Measurements from ENCODE around the gene SHROOM1. TPM values are rescaled to one million over a fixed set of nuclear protein-coding genes. Genes with fewer than 3 reads are reported as not detected.

The SHROOM1 gene
- total and polyA plus RNA-seq, 9 of the 15 experiments (the other 6 are each of a cell fraction or from before 2014, with no cell fraction given): 0.44 to 26.5 (median 11.9) TPM

DNA sequence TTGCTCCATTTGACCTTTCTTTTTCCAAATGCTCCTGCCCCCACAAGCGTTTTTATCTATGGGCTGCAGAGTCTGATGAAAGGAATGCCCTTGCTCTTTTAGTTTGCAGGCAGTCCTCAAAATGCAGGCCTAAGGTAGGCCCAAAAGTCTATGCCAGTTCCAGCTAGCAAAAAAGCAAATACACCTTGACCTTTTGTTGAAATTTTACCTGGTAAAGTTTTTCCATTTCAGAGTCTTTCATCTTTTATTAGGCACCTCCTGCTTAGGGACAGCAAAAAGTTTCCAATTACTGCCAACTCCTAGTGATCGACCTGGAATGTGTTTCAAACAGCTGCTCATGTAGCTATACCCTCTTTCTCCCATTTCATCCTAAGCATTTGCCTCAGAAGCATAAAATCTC lies 40.4 kb upstream of the SHROOM1 start:
- in situ Hi-C loops (cut with MboI): loop anchor here (5.0 kb wide), 1 partner anchor 344 kb away; no protein-coding TSS in a partner anchor
- ATAC-seq: no peak
- 51% methylated on average over 2 of the region's 2 CpGs for WGBS (ENCODE audit: insufficient coverage, low coverage, missing lambda C conversion rate)

More for the DNA sequence above, 40.4 kb upstream of the SHROOM1 start:
- Histone ChIP-seq H4K20me1 (replicated peaks; ENCODE audit: control insufficient read depth, insufficient read depth, low read length) (peaks cover 4% of the 10 kb centered on the region; the same call in 1 of the 2 replicates), H3K9ac (ENCODE audit: insufficient read depth in 1 of 2, low read depth in 2 of 2, low read length in 2 of 2) (no peak overlapping the region), H3K4me1 (replicated peaks in 1 of 2; ENCODE audit: control insufficient read depth in 2 of 2, insufficient read depth in 2 of 2, low read length in 2 of 2) (peaks cover 10 to 27% of the 10 kb centered on the region in 2 experiments), H3K9me3 (replicated peaks; ENCODE audit: control insufficient read depth, insufficient read depth, low read depth, low read length) (no peaks in the 10 kb centered on the region), H3K27me3 (ENCODE audit: control insufficient read depth in 2 of 2, insufficient read depth in 2 of 2, low read length in 2 of 2) (no peaks in the 10 kb centered on the region), H3K27ac (ENCODE audit: extremely low read depth, low read depth, low read length) (no peak overlapping the region), H3K36me3 (ENCODE audit: control insufficient read depth, insufficient read depth, low read length) (peaks cover 59% of the 10 kb centered on the region), H3K79me2 (ENCODE audit: control insufficient read depth, insufficient read depth, low read length) (peaks cover 23% of the 10 kb centered on the region), H3K4me3 (no peak overlapping the region), H3K4me2 (ENCODE audit: insufficient read depth, low read length) (no peak overlapping the region), H3K9me1 (ENCODE audit: control insufficient read depth, insufficient read depth, low read length) (no peaks in the 10 kb centered on the region), H2AFZ (ENCODE audit: low read depth, low read length) (no peak overlapping the region)
- intact Hi-C loops (cut with micrococcal nuclease): no loop called here
- POLR2A ChIA-PET: interaction anchor here (0.6 to 2.0 kb wide), 8 partner anchors 9 to 642 kb away, joined by 3 to 7 read pairs (median 4); no protein-coding TSS in a partner anchor
- BruUV-seq (replicated peaks): no TSS peak
- FAIRE-seq: no peak
- TF ChIP-seq, protein P1, sequence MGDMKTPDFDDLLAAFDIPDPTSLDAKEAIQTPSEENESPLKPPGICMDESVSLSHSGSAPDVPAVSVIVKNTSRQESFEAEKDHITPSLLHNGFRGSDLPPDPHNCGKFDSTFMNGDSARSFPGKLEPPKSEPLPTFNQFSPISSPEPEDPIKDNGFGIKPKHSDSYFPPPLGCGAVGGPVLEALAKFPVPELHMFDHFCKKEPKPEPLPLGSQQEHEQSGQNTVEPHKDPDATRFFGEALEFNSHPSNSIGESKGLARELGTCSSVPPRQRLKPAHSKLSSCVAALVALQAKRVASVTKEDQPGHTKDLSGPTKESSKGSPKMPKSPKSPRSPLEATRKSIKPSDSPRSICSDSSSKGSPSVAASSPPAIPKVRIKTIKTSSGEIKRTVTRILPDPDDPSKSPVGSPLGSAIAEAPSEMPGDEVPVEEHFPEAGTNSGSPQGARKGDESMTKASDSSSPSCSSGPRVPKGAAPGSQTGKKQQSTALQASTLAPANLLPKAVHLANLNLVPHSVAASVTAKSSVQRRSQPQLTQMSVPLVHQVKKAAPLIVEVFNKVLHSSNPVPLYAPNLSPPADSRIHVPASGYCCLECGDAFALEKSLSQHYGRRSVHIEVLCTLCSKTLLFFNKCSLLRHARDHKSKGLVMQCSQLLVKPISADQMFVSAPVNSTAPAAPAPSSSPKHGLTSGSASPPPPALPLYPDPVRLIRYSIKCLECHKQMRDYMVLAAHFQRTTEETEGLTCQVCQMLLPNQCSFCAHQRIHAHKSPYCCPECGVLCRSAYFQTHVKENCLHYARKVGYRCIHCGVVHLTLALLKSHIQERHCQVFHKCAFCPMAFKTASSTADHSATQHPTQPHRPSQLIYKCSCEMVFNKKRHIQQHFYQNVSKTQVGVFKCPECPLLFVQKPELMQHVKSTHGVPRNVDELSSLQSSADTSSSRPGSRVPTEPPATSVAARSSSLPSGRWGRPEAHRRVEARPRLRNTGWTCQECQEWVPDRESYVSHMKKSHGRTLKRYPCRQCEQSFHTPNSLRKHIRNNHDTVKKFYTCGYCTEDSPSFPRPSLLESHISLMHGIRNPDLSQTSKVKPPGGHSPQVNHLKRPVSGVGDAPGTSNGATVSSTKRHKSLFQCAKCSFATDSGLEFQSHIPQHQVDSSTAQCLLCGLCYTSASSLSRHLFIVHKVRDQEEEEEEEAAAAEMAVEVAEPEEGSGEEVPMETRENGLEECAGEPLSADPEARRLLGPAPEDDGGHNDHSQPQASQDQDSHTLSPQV (IDR thresholded peaks at IDR 0.05): no peak
- TF ChIP-seq SNAPC5 (CRISPR knock-in tag; IDR thresholded peaks at IDR 0.05): no peak
- no peak for TF ChIP-seq TFE3 (CRISPR knock-in tag; IDR thresholded peaks at IDR 0.05)
- TF ChIP-seq MLLT1 (IDR thresholded peaks at IDR 0.05): no peak
- no peak for TF ChIP-seq ILK (tag; IDR thresholded peaks at IDR 0.05; ENCODE audit: borderline replicate concordance, low read depth)
- TF ChIP-seq SUPT5H (IDR thresholded peaks at IDR 0.05): 0 out of 2 replicates have a peak, but pooled peaks have one; percentile 0
- no peak for TF ChIP-seq NCOA2 (IDR thresholded peaks at IDR 0.05; ENCODE audit: partially characterized antibody in 2 of 2)
- peak; percentile 27; the same call in 1 of the 2 replicates for TF ChIP-seq POLR2AphosphoS2 (IDR thresholded peaks at IDR 0.05; ENCODE audit: low read length)
- no peak for TF ChIP-seq ZNF696 (CRISPR knock-in tag; conservative IDR thresholded peaks at IDR 0.05)
- TF ChIP-seq LCOR (CRISPR knock-in tag; IDR thresholded peaks at IDR 0.05): no peak
- CTCF ChIA-PET (ENCODE audit: low intra/inter-chr PET ratio): no interaction called here
- no peak for DNase-seq (ENCODE audit: extremely low read depth in 1 of 4, low spot score in 3 of 4)

Data from K562 (cell line).